Umbilical cord (tissue), 2 donors: Measurements from ENCODE around the gene SSX2IP. TPM values are rescaled to one million over a fixed set of nuclear protein-coding genes. Genes with fewer than 3 reads are reported as not detected.
A peak's percentile ranks its signal among the peaks of the same experiment; 100 is the strongest.
"Not testable (repeated sequence)": the region's sequence is repeated elsewhere in the genome, so short reads cannot be mapped to it uniquely, and the experiment has no call there.

ENCODE experiments used
- DNase-seq: peaks from one replicate; pipeline ENCODE4 v3.0.0-alpha.2; 2015; ENCODE audit warnings: low spot score
- total RNA-seq: library from RNA; depleted of rRNA; stranded (reverse); fragments of >200 nt; gene quantifications from one replicate; pipeline ENCODE4 v1.2.3, GENCODE V29; 2014; ENCODE audit warnings: low replicate concordance; ENCODE audit not compliant: insufficient read depth

The SSX2IP gene, protein sequence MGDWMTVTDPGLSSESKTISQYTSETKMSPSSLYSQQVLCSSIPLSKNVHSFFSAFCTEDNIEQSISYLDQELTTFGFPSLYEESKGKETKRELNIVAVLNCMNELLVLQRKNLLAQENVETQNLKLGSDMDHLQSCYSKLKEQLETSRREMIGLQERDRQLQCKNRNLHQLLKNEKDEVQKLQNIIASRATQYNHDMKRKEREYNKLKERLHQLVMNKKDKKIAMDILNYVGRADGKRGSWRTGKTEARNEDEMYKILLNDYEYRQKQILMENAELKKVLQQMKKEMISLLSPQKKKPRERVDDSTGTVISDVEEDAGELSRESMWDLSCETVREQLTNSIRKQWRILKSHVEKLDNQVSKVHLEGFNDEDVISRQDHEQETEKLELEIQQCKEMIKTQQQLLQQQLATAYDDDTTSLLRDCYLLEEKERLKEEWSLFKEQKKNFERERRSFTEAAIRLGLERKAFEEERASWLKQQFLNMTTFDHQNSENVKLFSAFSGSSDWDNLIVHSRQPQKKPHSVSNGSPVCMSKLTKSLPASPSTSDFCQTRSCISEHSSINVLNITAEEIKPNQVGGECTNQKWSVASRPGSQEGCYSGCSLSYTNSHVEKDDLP
- 13.7 TPM for total RNA-seq

- peak; percentile 97 for DNase-seq
These were observed at the start of gene SSX2IP for GRCh38 chr1:84690397-84691121. SSX2IP (minus strand) TSS chr1:84690461; CDS start chr1:84671219, 19,242 bp downstream.

DNA sequence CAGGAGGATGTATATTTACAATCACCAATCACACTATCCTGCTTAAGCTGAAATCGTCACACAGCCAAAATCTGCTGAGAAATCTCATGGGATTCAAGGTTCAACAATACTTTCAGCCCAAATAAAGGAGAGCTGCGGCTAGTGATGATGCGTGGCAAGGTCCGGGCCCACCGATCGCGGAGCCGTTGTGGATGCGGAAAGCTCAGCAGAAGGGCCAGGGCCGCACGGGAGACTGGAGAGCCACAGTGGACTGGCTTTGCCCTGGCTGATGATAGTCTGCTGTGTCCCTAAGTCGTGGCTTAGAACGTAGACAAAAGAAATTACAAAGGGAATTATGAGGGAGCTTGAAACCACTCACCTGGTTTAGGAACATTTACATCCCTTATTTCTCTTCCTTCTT lies 48.0 kb upstream of the SSX2IP start:
- DNase-seq, result no peak

GRCh38 chr1:84737590-84737989 lies 47.3 kb upstream of the SSX2IP start:
- DNase-seq, result no peak

GRCh38 chr1:84736944-84737343 lies 46.7 kb upstream of the SSX2IP start:
- no peak for DNase-seq

DNA sequence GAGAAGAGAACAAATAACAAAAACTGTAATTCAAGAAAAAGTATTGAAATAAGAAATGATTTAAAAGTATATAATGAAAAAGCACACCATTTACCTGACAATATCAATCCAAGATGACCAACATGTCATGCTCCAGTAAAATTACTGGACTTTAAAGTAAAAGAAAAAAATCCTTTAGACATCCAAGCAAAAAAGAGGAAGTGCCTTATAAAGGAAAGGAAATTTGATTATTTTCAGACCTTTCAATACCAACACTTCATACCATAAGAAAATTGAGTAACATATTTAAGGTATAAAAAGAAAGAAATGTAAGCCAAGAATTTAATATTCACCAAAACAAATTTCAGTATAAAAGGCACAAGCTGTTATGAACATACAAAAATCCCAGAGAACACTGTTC lies 46.2 kb upstream of the SSX2IP start:
- DNase-seq, result no peak

DNA sequence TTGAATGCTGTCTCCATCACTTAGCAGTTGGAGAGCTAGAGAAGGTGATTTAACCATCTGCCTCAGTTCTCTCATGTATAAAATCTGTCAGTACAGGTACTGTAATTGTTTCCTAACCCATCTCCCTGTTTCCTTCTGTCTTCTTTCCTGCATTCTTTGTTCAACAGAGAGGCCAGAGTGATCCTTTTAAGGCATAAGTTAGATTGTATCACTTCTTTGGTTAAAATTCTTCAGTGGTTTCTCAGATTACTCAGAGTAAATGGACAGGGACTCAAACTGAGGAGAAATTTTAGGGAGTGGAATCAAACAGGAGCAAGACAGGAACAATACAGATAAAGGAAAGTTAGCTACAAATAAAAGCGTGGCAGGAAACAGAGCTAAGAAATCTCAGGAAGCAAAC lies 45.2 kb upstream of the SSX2IP start:
- no peak for DNase-seq

DNA sequence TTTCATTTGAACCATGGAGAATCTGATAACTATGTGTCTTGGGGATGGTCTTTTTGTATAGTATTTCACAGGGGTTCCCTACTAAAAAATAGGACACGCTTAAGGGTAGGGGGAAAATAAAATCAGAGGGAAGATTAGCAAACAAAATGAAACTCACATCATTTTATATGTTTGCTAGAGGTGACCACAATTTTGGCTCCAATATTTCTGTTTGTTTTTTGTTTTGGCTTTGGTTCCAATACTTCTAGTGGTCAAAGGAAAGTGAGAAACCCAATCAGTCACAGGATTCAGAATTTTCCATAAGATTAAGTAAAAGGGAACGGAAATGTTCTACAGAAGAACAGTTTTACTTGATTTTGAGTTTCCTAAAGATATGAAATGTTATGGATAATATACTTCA lies 42.3 kb upstream of the SSX2IP start:
- DNase-seq, result no peak

DNA sequence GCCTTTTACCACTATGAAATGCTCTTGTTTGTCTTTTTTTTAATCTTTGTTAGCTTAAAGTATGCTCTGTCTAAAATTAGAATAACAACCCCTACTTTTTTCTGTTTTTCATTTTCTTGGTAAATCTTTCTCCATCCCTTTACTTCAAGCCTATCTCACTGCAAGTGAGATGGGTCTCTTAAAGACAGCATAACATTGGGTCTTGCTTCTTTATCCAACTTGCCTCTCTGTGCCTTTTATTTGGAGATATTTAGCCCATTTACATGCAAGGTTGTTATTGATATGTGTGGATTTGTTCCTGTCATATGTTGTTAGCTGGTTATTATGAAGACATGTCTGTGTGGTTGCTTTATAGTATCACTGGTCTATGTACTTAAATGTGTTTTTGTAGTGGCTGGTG lies 41.3 kb upstream of the SSX2IP start:
- no peak for DNase-seq

- DNase-seq, result not testable (repeated sequence)
These were observed 37.5 kb upstream of the SSX2IP start for GRCh38 chr1:84727711-84728110.

DNA sequence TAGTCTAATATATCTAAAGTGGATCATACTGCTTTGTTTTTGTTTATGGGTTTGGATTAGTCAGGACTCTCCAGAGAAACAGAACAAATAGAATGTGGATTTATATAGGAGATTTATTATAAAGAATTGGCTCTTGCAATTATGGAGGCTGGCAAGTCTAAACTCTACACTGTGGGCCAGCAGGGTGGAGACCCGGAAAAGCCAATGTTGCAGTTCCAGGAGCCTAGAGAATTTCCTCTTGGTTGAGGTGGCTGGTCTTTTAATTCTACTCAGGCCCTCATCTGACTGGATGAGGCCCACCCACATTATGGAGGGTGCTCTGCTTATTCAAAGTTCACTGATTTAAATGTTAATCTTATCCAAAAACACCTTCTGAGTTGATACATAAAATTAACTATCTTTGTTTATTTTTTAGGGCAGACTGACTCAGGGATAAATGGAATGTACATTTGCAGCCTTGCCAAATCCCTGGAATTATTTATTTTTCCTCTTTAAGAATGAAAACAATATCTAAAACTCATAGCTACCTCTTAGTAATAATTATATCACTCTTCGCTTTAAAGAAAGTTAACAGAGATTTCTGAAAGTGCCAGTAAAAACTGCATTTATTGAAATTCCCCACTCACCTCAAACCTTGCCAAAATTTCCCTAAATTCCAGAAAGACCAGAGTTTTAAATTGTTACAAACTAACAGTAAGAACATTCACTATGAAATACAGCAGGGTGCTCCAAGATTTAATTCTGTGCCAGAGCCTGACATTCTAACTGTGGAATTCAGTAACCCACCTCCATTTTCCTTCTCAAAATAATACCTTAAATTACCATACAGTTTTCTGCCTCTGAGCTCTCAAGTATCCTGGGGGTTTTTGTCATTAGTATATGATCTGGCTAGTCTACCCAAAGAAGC lies 36.6 kb upstream of the SSX2IP start:
- no peak for DNase-seq

GRCh38 chr1:84724128-84724860 lies 34.0 kb upstream of the SSX2IP start:
- DNase-seq, result no peak

GRCh38 chr1:84722794-84723193 lies 32.5 kb upstream of the SSX2IP start:
- DNase-seq, result peak; percentile 49

DNA sequence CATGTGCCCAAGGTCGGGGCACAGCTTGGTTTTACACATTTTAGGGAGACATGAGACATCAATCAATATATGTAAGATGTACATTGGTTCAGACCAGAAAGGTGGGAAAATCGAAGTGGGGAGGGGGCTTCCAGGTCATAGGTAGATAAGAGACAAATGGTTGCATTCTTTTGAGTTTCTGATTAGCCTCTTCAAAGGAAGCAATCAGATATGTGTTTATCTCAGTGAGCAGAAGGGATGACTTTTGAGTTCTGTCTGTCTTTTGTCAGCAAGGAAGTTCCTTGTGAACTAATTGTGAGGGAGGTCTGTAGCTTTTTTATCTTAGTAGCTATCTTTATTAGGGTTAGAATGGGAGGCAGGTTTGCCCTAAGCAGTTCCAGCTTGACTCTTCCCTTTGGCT lies 31.6 kb upstream of the SSX2IP start:
- DNase-seq, result not testable (repeated sequence)

DNA sequence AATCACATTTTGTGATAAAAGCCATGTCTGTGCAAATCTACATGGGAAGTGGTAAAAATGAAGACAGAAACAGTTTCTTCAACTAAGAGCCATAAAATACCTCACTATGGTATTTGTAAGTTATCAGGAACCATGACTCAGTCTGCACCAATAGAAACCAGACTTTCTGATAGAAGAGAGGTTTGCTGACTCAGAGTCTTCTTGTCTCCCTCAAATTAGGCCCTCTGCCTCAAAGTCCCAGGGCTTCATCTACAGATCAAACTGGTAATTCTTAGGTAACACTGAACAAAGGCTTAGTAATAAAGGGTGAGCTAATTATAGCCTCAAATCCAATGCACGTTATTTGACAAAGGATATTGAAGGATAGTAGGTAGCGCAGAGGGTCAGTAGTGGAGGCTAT lies 30.9 kb upstream of the SSX2IP start:
- DNase-seq, result peak; percentile 76

- DNase-seq, result no peak
These were observed 30.0 kb upstream of the SSX2IP start for GRCh38 chr1:84720221-84720780.

DNA sequence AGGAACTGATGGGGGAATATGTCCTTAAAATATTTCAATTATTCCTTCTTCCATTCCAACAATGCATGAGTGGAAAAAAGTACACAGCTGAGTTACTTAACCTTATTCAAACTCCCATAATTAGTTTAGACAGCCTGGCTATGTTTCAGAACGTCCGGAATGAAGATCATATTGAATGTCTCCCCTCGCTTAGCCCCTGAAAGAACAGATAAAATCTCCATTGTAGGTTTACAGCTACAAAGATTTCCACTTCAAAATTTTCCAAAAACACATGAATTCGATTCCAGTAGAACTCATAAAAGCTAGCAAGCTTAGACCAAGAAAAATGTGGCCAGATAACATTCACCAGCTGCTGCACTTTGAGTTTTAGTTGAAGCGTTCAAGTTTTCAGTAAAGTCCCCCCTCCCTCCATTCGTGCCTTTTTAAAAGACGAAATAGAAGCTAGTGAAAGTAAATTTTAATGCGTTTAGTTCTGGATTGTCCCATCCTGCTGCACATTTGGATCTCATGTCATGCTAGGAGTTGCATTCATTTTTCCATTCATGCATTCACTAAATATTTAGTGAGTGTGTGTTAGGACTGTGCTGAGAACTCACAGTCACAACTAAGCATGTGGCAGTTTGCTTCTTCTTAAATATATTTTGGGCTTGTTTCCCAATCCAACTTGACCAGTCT lies 29.4 kb upstream of the SSX2IP start:
- peak; percentile 78 for DNase-seq

- DNase-seq, result peak; percentile 77
These were observed 25.2 kb upstream of the SSX2IP start for GRCh38 chr1:84715342-84716019.

GRCh38 chr1:84712276-84712874 lies 22.1 kb upstream of the SSX2IP start:
- peak; percentile 56 for DNase-seq

GRCh38 chr1:84711869-84712268 lies 21.6 kb upstream of the SSX2IP start:
- DNase-seq, result no peak
